ENCODE measurements around the gene OR5A2. TPM values are rescaled to one million over a fixed set of nuclear protein-coding genes. Genes with fewer than 3 reads are reported as not detected.
A peak's percentile ranks its signal among the peaks of the same experiment; 100 is the strongest.
"Not testable (repeated sequence)": the region's sequence is repeated elsewhere in the genome, so short reads cannot be mapped to it uniquely, and the experiment has no call there.

The OR5A2 gene, protein sequence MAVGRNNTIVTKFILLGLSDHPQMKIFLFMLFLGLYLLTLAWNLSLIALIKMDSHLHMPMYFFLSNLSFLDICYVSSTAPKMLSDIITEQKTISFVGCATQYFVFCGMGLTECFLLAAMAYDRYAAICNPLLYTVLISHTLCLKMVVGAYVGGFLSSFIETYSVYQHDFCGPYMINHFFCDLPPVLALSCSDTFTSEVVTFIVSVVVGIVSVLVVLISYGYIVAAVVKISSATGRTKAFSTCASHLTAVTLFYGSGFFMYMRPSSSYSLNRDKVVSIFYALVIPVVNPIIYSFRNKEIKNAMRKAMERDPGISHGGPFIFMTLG
- total RNA-seq = not detected
- long read RNA-seq = 0 reads

- ATAC-seq (no peak), DNase-seq (no peak)
- intact Hi-C loops (cut with DNase I) = no loop called here
Measured at GRCh38 chr11:59426361-59427067, at the start of gene OR5A2. TSS of gene OR5A2 (minus strand) at chr11:59426413. CDS start at chr11:59422953, 3,460 bp downstream.

GRCh38 chr11:59475176-59475575 is 49.0 kb upstream of the OR5A2 start:
- ATAC-seq (no peak), DNase-seq (no peak)
- intact Hi-C loops (cut with DNase I) = no loop called here

DNA sequence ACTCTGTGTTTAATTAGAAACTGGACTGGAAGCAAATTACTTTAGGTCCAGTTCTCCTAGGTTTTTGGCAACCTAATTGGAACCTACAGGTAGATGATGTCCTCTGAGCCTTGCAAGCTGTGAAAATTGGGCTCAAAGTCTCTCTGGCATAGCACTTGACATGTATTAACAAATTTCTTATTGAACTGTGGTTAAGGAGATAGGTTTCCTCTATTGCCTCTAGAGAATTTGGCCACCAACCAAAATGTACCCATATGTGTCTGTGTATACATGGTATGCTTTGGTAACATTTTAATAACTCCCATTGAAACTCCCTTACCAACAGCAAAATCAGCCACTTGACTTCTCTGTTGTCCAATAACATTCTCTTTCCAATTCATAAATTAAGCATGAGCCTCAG is 46.8 kb upstream of the OR5A2 start, which contains the start of gene OR4D10:
TSS of gene OR4D10 (plus strand) at position 301 of the 400 bp plus-strand sequence. CDS start 4,115 bp downstream, outside the sequence.
- DNase-seq (no peak), ATAC-seq (no peak)
- intact Hi-C loops (cut with DNase I) = no loop called here

DNA sequence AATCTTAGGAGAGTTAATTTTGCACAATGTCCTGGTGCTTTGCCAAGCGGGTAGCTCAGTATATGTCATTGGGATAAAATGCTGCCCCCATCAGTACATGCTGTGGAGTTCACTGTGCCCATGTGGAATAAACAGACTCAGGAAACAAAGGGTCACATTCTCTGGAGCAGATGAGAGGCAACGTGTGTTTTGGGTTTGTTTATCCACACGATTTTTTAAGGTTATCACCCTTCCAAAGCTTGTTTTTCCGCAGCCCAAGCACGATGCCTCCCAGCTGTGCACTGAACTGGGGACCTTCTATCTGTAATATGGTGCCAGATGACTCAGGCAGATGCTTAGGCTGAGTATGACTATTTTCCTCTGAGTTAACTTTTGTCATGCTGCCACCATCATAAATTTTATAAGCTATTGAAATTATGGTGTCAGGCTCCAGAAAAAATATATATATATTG is 37.0 kb upstream of the OR5A2 start:
- intact Hi-C loops (cut with DNase I) = no loop called here
- peak in 1 of 2 donors; percentile 68 for ATAC-seq
- peak; percentile 20 for DNase-seq

DNA sequence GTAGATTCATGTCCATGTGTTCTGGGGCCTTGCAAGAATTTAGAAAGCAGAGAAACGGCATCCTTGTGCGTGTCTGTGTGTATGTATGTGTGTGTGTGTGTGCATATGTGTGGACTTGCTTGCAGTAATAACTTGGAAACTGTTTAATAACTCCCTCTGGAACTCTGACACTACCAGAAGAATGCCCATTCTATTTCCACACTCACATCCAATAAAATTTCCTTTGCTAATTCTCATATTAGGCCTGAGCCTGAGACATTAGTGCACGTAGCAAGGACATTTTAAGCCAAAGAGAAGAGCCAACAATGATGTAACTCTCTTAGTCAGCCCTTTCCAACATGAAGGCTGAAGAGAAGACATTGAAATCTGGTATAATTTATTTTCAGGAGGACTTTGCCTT is 33.7 kb upstream of the OR5A2 start:
- ATAC-seq (no peak), DNase-seq (no peak)
- intact Hi-C loops (cut with DNase I) = no loop called here

GRCh38 chr11:59456661-59457060 is 30.4 kb upstream of the OR5A2 start, which contains the start of gene OR4D6:
TSS of gene OR4D6 (plus strand) at chr11:59456961. CDS start at chr11:59456961, 0 bp downstream.
- no peak for ATAC-seq
- intact Hi-C loops (cut with DNase I) = no loop called here
- no peak for DNase-seq

GRCh38 chr11:59448484-59448883 is 22.3 kb upstream of the OR5A2 start:
- no peak for ATAC-seq
- intact Hi-C loops (cut with DNase I) = no loop called here
- DNase-seq = no peak

DNA sequence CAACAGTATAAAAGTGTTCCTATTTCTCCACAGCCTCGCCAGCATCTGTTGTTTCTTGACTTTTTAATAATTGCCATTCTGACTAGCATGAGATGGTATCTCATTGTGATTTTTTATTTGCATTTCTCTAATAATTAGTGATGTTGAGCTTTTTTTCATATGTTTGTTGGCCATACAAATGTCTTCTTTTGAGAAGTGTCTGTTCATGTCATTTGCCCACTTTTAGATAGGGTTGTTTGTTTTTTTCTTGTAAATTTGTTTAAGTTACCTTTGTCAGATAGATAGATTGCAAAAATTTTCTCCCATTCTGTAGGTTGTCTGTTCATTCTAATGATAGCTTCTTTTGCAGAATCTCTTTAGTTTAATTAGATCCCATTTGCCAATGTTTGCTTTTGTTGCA is 19.4 kb upstream of the OR5A2 start:
- ATAC-seq; intact Hi-C loops (cut with DNase I); DNase-seq: not testable (repeated sequence)

DNA sequence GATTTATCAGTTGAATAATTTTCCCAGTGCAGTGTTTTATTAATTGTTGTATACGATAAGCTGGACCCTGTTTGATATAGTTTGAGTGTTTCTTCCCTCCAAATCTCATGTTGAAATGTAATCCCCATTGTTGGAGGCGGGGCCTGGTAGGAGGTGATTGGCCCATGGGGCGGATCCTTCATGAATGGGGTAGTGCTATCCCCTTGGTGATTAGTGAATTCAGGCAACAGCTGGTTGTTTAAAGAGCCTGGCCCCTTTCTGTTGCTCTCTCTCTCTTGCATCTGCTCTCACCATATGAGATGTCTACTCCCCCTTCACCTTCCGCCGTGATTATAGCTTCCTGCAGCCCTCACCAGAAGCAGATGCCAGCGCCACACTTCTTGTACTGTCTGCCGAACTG is 11.6 kb upstream of the OR5A2 start:
- DNase-seq (no peak), ATAC-seq (no peak)
- intact Hi-C loops (cut with DNase I) = loop anchor here in 1 of 2 donors (10.0 kb wide), 1 partner anchor 243 kb away; no protein-coding TSS in a partner anchor

DNA sequence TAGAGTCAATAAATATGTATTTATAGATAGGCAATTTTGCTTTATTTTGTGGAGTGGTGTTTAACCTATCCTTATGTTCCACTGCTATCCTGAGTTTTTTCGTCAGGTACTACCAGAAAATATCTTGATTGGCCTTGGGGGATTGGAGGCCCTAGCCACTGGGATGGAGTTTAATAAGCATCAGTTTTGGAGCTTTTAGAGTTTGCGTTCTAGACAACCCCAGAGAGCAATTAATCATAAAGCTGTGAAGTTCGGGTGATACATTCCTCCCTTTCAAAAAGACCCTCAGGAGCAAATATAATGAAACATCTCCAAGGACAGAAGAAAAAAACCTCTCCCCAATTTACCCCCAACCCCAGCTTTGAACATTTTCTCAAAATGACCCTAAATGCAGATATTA is 10.0 kb upstream of the OR5A2 start, which contains the start of gene OR5A1:
TSS of gene OR5A1 (plus strand) at position 301 of the 400 bp plus-strand sequence. CDS start 6,700 bp downstream, outside the sequence.
- ATAC-seq (no peak), DNase-seq (no peak)
- intact Hi-C loops (cut with DNase I) = loop anchor here in 1 of 2 donors (10.0 kb wide), 1 partner anchor 241 kb away; no protein-coding TSS in a partner anchor

- no peak for ATAC-seq
- intact Hi-C loops (cut with DNase I) = loop anchor here in 1 of 2 donors (10.0 kb wide), 1 partner anchor 235 kb away; no protein-coding TSS in a partner anchor
- DNase-seq = no peak
Measured at GRCh38 chr11:59429924-59430516, 3.8 kb upstream of the OR5A2 start.

- ATAC-seq (no peak), DNase-seq (no peak)
- intact Hi-C loops (cut with DNase I) = no loop called here
Measured at GRCh38 chr11:59427068-59427382, 812 bp upstream of the OR5A2 start.

GRCh38 chr11:59425131-59425530 is 1.1 kb downstream of the OR5A2 start:
- intact Hi-C loops (cut with DNase I) = no loop called here
- no peak for ATAC-seq
- DNase-seq = no peak

DNA sequence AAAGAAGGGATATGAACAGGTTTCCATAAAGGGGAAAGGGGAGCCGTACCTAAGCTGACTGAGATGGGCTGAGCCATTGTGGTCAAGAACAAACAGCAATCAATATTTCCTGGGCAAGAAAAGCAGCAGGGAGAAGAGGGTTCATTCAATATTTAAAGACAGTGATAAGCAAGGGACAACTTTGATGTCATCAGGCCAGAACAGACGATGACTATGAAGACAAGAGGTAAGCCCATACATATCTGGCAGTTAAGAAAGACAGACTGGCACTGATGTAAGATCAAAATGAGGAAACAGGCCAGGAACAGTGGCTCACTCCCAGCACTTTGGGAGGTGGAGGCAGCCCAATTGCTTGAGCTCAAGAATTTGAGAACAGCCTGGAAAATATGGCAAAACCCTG is 2.4 kb downstream of the OR5A2 start:
- DNase-seq (no peak), ATAC-seq (no peak)
- intact Hi-C loops (cut with DNase I) = no loop called here

DNA sequence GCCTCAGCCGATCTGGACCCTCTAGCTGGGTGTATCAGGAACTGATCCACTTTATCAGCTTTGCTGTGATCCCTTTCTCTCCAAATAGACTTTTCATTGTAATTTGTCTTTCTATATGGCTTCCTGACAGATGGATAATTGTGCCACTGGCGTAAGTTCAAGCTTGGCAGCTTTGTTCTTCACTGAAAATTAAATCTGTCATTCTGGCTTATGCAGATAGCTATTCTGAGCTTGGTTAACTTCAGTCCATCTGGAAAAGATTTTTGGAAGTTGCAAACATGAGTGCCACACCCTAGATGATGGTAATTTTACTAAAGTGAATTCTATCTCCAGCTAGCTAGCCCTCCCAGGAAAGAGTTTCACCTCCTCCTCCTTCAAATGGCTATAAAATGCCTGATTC is 8.1 kb downstream of the OR5A2 start:
- ATAC-seq = no peak
- intact Hi-C loops (cut with DNase I) = no loop called here

DNA sequence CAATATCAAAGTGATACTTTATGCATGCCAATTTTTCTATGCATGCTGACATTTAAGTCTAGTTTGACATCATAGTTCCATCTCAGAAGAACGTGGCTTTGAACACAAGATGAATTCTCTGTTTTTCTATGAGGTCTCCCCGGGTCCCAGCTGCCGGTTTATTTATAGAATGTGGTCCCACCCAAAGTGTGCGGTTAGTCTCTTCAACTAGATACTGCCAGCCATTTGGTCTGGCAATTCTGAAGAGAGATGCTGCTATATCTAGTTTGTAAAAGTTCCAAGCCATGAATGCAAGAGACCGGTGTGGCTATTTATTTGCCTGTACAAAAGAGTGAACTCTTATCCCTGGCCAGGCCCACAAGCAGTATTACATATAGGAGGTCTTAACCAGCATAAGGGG is 9.2 kb downstream of the OR5A2 start:
- ATAC-seq = no peak
- intact Hi-C loops (cut with DNase I) = no loop called here
- no peak for DNase-seq

More for the DNA sequence above, 8.1 kb downstream of the OR5A2 start:
- DNase-seq = no peak

- DNase-seq (no peak), ATAC-seq (no peak)
- intact Hi-C loops (cut with DNase I) = no loop called here
Measured at GRCh38 chr11:59416613-59417012, 9.6 kb downstream of the OR5A2 start.

GRCh38 chr11:59415111-59415510 is 11.1 kb downstream of the OR5A2 start:
- intact Hi-C loops (cut with DNase I) = no loop called here
- DNase-seq (no peak), ATAC-seq (no peak)

- no peak for DNase-seq
- ATAC-seq = no peak
- intact Hi-C loops (cut with DNase I) = no loop called here
Measured at GRCh38 chr11:59413646-59414045, 12.6 kb downstream of the OR5A2 start.

DNA sequence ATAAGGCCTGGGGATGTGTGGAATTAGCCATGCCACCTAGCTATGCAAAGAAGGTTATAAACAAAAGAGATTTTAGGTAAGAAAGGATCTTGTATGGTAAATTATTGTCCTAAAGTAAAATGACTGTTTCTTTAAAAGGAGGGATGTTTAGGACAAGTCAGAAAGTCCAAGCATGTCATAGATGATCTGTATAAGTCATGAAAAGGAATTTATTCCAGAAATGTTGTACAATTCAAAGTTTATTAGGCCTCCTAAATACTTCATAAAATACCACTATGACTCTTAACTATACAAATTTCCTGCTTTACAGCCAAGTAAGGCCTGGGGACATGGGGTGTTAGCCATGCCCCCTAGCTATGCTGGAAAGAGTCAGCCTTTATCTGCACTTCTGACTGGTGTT is 22.7 kb downstream of the OR5A2 start:
- ATAC-seq (no peak), DNase-seq (no peak)
- intact Hi-C loops (cut with DNase I) = no loop called here

All from left cardiac atrium (tissue), 4 donors.